ENCODE measurements around the gene TMEM161A.
"Not testable (repeated sequence)": the region's sequence is repeated elsewhere in the genome, so short reads cannot be mapped to it uniquely, and the experiment has no call there.

Gene TMEM161A

GRCh38 chr19:19120308-19121231 is 17.7 kb downstream of the TMEM161A start:
- no peak for DNase-seq

- no peak for DNase-seq
Observed at GRCh38 chr19:19119325-19120237, 18.7 kb downstream of the TMEM161A start.

GRCh38 chr19:19115954-19116353 is 22.3 kb downstream of the TMEM161A start:
- DNase-seq: no peak

- no peak for DNase-seq
Observed at GRCh38 chr19:19113040-19113626, 25.1 kb downstream of the TMEM161A start.

GRCh38 chr19:19111967-19112580 is 26.2 kb downstream of the TMEM161A start:
- DNase-seq: no peak

- no peak for DNase-seq
Observed at GRCh38 chr19:19111136-19111835, 27.0 kb downstream of the TMEM161A start.

GRCh38 chr19:19110410-19111135 is 27.7 kb downstream of the TMEM161A start:
- no peak for DNase-seq

GRCh38 chr19:19109601-19110000 is 28.7 kb downstream of the TMEM161A start:
- no peak for DNase-seq

- DNase-seq: no peak
Observed at GRCh38 chr19:19107654-19108053, 30.6 kb downstream of the TMEM161A start.

GRCh38 chr19:19106938-19107337 is 31.3 kb downstream of the TMEM161A start:
- DNase-seq: not testable (repeated sequence)

GRCh38 chr19:19106056-19106551 is 32.2 kb downstream of the TMEM161A start:
- DNase-seq: no peak

- peak in 1 of 2 experiments; percentile 13 for DNase-seq
Observed at GRCh38 chr19:19105365-19106055, 32.8 kb downstream of the TMEM161A start.

- no peak for DNase-seq
Observed at GRCh38 chr19:19103167-19103566, 35.1 kb downstream of the TMEM161A start.

- DNase-seq: not testable (repeated sequence)
Observed at GRCh38 chr19:19102566-19102965, 35.7 kb downstream of the TMEM161A start.

GRCh38 chr19:19101540-19101939 is 36.7 kb downstream of the TMEM161A start:
- DNase-seq: no peak

- DNase-seq: no peak
Observed at GRCh38 chr19:19098703-19099632, 39.3 kb downstream of the TMEM161A start.

- no peak for DNase-seq
Observed at GRCh38 chr19:19098084-19098702, 40.1 kb downstream of the TMEM161A start.
